Skeletal muscle satellite cell (primary cell): ENCODE measurements around the gene OSBP2.
A peak's percentile ranks its signal among the peaks of the same experiment; 100 is the strongest.

ENCODE experiments used
- H3K27me3 ChIP-seq: 2 replicates; pipeline ENCODE4 v1.7.0; 2013; ENCODE audit warnings: low read length; ENCODE audit not compliant: control insufficient read depth, insufficient read depth
- H3K36me3 ChIP-seq: 2 replicates; pipeline ENCODE4 v1.7.0; 2013; ENCODE audit warnings: mild to moderate bottlenecking, control low read depth, low read length; ENCODE audit not compliant: insufficient read depth
- H3K4me1 ChIP-seq: 2 replicates; pipeline ENCODE4 v1.7.0; 2013; ENCODE audit warnings: low read length; ENCODE audit not compliant: control insufficient read depth, insufficient read depth
- H3K4me2 ChIP-seq: 2 replicates; pipeline ENCODE4 v1.7.0; 2013; ENCODE audit warnings: mild to moderate bottlenecking, low read length
- H3K4me3 ChIP-seq: 2 replicates; pipeline ENCODE4 v1.7.0; 2013; ENCODE audit warnings: low read length
- H3K9ac ChIP-seq: 2 replicates; pipeline ENCODE4 v1.7.0; 2013; ENCODE audit warnings: mild to moderate bottlenecking, low read depth, low read length, moderate library complexity
- H3K9me3 ChIP-seq: replicated peaks from 2 replicates; pipeline ENCODE4 v1.7.0; 2013; ENCODE audit warnings: mild to moderate bottlenecking, control low read depth, low read length

Gene OSBP2

DNA sequence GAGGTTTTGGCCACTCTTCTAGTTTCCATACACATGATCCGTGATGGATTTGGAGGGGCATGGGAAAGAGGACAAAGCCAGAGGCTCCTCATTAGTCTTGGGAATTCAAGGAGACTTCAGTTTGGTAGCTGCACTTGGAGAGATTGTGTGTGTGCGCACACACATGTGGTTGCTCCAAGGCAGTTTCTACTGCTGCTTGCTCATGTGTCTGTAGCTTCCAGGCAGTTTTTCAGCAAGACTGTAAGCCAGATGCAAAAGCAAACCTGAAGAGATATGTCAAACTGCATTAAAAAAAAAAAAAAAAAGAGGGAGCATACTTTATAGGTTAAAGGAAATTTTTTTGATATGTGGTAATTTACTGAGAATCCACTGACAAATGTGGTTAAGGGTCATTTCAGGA lies 95.7 kb downstream of the OSBP2 start:
- no peaks in the 10 kb centered on the region for H3K9me3 ChIP-seq
- H3K4me3 ChIP-seq = no peak overlapping the region
- no peaks in the 10 kb centered on the region for H3K4me1 ChIP-seq

DNA sequence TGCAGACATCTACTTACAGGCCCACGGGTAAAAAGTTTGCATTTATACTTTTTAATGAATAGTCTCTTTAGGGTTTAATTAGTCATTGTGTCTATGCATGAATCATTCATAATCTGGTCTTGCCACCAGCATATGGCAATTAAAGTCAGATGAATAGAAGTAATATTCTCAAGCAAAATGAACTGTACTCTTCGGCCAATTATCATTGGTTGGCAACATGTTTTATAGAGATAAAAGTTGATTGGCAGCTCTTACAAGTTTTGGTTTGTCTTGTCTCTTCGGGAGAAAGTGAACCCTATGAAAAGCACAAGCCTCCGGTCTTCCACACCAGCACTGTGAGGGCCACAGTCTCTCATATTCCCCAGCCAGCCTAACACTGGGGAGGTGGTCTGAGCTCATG lies 97.8 kb downstream of the OSBP2 start:
- no peaks in the 10 kb centered on the region for H3K36me3 ChIP-seq
- no peak overlapping the region for H3K4me3 ChIP-seq
- H3K9me3 ChIP-seq = no peaks in the 10 kb centered on the region
- H3K4me2 ChIP-seq = no peak overlapping the region
- no peak overlapping the region for H3K9ac ChIP-seq
- H3K27me3 ChIP-seq = no peaks in the 10 kb centered on the region
- H3K4me1 ChIP-seq = no peaks in the 10 kb centered on the region

More for the DNA sequence above, 95.7 kb downstream of the OSBP2 start:
- Histone ChIP-seq H3K36me3 (no peaks in the 10 kb centered on the region), H3K9ac (no peak overlapping the region), H3K27me3 (no peaks in the 10 kb centered on the region), H3K4me2 (no peak overlapping the region)

DNA sequence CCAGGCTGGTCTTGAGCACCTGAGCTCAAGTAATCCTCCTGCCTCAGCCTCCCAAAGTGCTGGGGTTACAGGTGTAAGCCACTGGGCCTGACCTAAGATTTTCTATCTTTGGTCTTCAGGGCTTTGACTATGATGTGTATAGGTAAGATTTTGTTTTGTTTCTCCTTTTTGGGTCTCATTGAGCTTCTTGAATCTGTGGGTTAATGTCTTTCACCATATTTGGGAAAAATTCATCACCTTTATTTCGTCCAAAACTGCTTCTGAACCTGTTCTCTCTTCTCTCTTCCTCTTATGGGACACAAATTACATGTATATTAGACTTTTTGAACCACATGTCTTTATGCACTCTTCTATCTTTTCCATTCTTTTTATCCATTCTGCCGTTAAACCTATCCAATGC lies 100.4 kb downstream of the OSBP2 start:
- Histone ChIP-seq H3K4me2 (no peak overlapping the region), H3K9me3 (no peaks in the 10 kb centered on the region), H3K9ac (no peak overlapping the region)

DNA sequence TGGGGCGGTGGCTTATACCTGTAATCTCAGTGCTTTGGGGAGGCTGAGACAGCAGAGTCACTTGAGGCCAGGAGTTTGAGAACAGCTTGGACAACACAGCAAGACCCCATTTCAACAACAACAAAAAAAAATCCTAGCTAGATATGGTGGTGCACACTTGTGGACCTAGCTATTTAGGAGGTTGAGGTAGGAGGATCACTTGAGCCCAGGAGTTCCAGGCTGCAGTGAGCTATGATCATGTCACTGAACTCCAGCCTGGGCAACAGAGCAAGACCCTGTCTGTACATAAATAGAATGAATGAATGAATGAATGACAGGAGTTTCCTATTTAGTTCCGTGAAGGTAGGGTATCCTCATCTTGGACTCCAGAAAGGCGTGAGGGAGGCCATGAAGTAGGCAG lies 107.0 kb downstream of the OSBP2 start:
- H3K9ac ChIP-seq = no peak overlapping the region
- H3K4me1 ChIP-seq = peaks cover 37% of the 10 kb centered on the region
- no peak overlapping the region for H3K4me3 ChIP-seq
- H3K27me3 ChIP-seq = peaks cover 9% of the 10 kb centered on the region
- H3K36me3 ChIP-seq = no peaks in the 10 kb centered on the region
- H3K4me2 ChIP-seq = no peak overlapping the region
- no peaks in the 10 kb centered on the region for H3K9me3 ChIP-seq

More for the DNA sequence above, 100.4 kb downstream of the OSBP2 start:
- peaks cover under 1% of the 10 kb centered on the region for H3K27me3 ChIP-seq
- H3K4me3 ChIP-seq = no peak overlapping the region
- H3K36me3 ChIP-seq = no peaks in the 10 kb centered on the region
- no peaks in the 10 kb centered on the region for H3K4me1 ChIP-seq

DNA sequence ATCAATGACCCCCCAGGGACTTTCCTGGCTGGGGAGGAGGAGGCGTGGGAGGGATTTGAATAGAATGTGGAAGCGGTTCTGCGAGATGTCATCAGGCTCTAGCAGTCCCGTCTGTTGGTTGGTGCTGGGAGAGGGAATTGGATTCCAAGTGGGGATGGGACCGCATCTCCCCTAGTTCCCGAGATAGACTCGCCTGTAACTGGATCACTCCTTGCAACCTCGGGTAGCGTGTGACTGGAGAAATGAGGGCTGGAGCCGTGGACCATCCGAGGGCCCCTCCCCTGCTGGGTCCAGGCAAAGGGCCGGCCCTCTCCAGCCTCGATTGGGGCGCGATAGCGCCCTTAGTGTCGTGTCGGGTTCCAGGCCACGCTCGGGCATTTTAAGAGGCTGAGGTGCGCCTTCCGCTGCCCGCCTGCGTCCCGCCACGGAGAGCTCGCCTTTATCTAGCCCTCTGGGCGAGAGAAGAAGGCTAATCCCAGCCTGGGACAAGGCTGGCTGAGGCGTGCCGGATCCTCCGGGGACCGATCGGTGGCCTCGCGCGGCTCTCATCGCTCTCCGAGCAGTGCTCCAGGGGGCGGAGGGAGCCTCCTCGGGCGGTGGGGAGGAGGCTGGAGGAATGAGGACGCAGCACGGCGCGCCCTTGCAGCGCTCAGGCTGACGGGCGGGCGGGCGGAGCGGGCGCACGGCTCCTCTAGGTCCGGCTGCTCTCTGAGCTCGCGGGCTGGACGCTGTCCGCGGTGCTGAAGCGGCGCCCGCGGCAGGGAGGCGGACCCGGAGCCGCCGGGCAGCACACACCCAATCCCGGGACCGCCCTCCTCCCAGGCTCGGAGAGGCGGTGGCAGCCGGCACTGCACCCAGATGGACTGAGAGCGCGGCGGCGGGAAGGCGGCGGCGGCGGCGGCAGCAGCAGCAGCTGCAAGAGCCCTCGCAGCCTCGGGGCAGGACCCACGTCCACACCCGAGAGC lies 107.8 kb downstream of the OSBP2 start:
- H3K9ac ChIP-seq = peak overlapping the region; percentile 80
- H3K36me3 ChIP-seq = no peaks in the 10 kb centered on the region
- peak overlapping the region; percentile 70 for H3K4me3 ChIP-seq

DNA sequence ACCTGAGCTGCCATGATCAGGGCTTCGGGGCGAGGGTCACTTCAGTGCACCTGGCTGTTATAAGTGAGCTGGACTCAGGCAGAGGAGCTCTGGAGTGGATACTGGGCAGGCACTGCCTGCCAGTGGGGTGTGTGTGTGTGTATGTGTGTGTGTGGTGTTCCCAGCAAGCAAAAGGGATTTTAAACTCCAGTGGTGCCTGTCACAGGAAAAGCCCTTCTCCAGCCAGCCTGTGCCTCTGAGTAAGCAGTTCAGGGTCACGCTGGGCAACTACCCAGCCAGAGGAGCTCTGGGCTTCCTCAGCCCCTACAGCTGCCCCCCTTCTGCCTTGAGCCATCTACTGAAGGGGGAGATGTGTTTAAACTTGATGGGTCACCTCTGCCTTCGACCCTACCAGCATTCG lies 109.0 kb downstream of the OSBP2 start:
- Histone ChIP-seq H3K27me3 (peaks cover 9% of the 10 kb centered on the region), H3K4me2 (peak overlapping the region; percentile 79), H3K36me3 (no peaks in the 10 kb centered on the region), H3K4me3 (peak overlapping the region; percentile 62), H3K9me3 (no peaks in the 10 kb centered on the region), H3K9ac (peak overlapping the region; percentile 80), H3K4me1 (peaks cover 42% of the 10 kb centered on the region)

More for the DNA sequence above, 107.8 kb downstream of the OSBP2 start:
- no peaks in the 10 kb centered on the region for H3K9me3 ChIP-seq
- peaks cover 9% of the 10 kb centered on the region for H3K27me3 ChIP-seq
- peaks cover 42% of the 10 kb centered on the region for H3K4me1 ChIP-seq
- H3K4me2 ChIP-seq = peak overlapping the region; percentile 94

DNA sequence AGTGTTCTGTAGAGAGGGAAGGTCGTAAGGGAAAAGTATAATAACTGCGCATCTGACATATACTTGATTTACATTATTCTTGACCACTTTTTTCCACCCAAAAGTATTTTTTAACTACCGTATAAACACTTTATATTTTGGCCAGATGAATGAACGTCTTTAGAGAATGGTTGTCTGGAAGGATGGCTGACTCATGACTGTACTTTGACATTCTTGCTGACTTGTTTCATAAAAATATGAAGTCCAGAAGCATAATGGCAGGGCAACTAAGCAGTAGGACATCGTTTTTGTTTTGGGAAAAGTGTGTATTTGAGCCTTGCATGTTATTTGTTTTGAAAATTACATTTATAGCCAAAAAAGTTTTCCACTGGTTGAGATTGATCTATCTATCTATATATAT lies 110.0 kb downstream of the OSBP2 start:
- Histone ChIP-seq H3K4me2 (peak overlapping the region; percentile 79), H3K9ac (no peak overlapping the region), H3K27me3 (peaks cover 9% of the 10 kb centered on the region), H3K4me3 (no peak overlapping the region), H3K36me3 (no peaks in the 10 kb centered on the region), H3K4me1 (peaks cover 47% of the 10 kb centered on the region), H3K9me3 (no peaks in the 10 kb centered on the region)

DNA sequence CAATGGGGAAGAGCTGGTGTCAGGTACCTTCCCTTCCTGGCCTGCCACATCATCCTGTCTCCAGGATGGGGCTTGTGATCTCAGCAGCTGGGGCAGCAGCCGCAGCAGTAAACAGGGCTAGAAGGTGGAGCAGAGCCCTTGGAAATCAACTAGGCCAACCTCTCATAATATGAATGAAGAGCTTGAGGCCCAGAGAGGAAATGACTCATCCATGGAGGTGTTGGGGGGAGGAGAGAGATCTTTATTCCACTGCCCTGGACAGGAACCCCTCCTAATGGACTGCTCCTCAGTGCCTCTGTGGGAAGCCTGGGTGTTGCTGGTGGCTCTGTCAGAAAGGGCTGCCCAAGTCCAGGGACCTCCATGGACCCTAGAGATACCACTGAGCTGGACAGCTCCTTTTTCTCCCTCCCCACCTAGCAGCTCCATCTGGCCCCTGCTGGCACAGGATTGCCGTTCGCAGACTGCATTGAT lies 111.8 kb downstream of the OSBP2 start:
- Histone ChIP-seq H3K9me3 (no peaks in the 10 kb centered on the region), H3K4me2 (peak overlapping the region; percentile 25), H3K4me3 (no peak overlapping the region), H3K27me3 (peaks cover 3% of the 10 kb centered on the region), H3K36me3 (no peaks in the 10 kb centered on the region), H3K4me1 (peaks cover 47% of the 10 kb centered on the region), H3K9ac (no peak overlapping the region)

DNA sequence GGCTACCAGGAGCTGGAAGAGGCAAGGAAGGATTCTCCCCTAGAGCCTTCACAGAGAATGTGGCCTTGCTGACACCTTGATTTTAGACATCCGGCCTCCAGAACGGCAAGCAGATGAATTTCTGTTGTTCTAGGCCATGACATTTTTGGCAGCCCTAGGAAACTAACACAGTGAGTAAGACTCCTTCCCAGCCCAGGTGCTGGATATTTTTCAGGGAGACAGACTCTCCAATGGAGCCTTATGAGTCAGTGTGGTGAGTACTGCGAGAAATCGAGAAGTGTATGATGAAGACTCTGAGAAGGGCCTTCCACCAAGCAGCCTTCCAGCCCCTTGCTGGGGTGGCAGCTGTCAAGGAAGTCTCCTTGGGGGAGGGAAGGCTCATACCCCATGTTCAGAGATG lies 114.4 kb downstream of the OSBP2 start:
- Histone ChIP-seq H3K36me3 (no peaks in the 10 kb centered on the region), H3K9me3 (no peaks in the 10 kb centered on the region), H3K9ac (no peak overlapping the region), H3K27me3 (no peaks in the 10 kb centered on the region), H3K4me3 (no peak overlapping the region), H3K4me1 (peaks cover 29% of the 10 kb centered on the region), H3K4me2 (no peak overlapping the region)

DNA sequence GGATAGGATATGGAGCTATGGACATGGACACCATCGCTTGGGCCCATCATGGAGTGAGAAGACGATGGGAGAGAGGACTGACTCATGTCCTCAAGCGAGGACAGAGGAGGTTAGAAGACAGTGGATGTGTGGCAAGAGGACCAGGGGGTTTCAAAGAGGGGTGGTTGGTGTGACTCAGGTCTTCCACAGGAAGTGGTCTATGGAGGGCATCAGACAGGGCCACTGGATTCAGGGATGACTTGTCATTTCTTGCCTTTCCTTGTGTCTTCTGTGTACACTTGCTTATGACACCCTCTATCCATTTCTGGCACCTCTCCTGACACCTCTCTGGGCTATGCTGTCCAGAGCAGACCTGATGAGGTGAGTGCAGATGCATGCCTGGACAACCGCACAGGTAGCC lies 115.4 kb downstream of the OSBP2 start:
- Histone ChIP-seq H3K27me3 (no peaks in the 10 kb centered on the region), H3K9me3 (no peaks in the 10 kb centered on the region), H3K9ac (no peak overlapping the region), H3K36me3 (no peaks in the 10 kb centered on the region), H3K4me1 (peaks cover 20% of the 10 kb centered on the region), H3K4me2 (no peak overlapping the region), H3K4me3 (no peak overlapping the region)

DNA sequence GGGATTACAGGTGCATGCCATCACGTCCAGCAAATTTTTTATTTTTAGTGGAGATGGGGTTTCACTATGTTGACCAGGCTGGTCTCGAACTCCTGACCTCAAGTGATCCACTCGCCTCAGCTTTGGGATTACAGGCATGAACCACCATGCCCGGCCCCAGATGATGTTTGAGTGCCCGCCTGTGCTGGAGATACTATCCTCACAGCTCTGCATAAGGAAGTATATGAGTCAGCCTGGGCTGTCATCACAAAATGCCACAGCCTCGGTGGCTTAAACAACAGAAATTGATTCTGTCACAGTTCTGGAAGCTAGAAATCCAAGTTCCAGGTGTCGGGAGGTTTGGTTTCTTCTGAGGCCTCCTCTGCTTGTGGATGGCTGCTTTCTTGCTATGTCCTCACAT lies 119.3 kb downstream of the OSBP2 start:
- H3K9ac ChIP-seq = no peak overlapping the region
- no peak overlapping the region for H3K4me2 ChIP-seq
- no peaks in the 10 kb centered on the region for H3K36me3 ChIP-seq
- H3K4me3 ChIP-seq = no peak overlapping the region
- no peaks in the 10 kb centered on the region for H3K9me3 ChIP-seq
- H3K27me3 ChIP-seq = no peaks in the 10 kb centered on the region
- H3K4me1 ChIP-seq = peaks cover 4% of the 10 kb centered on the region

DNA sequence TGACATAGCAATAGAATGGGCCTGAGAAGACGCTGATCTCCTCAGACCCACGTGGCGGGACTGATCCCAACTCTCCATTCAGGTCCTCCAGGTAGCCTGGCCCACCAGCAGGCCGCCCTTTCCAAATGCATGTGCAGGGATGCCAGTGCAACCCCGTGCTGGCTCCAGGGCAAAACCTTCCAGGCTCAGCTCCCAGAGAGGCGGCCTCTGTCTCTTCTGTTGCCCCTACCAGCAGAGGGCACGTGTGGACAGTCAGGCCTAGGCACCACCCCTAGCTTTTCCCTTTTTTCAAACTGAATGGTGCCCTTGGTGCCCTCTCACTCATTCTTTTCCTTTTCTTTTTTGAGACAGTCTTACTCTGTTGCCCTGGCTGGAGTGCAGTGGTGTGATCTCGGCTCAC lies 121.7 kb downstream of the OSBP2 start:
- H3K4me2 ChIP-seq = no peak overlapping the region
- H3K4me3 ChIP-seq = no peak overlapping the region
- H3K4me1 ChIP-seq = no peaks in the 10 kb centered on the region
- no peaks in the 10 kb centered on the region for H3K27me3 ChIP-seq
- H3K36me3 ChIP-seq = no peaks in the 10 kb centered on the region
- no peak overlapping the region for H3K9ac ChIP-seq
- H3K9me3 ChIP-seq = no peaks in the 10 kb centered on the region
